ENCODE measurements around the gene SCGB1C2. TPM values are rescaled to one million over a fixed set of nuclear protein-coding genes. Genes with fewer than 3 reads are reported as not detected.
"Not testable (repeated sequence)": the region's sequence is repeated elsewhere in the genome, so short reads cannot be mapped to it uniquely, and the experiment has no call there.

Gene SCGB1C2
- total RNA-seq, 1 experiment from 2014 or later: not detected

GRCh38 chr17:136531-136930 is 838 bp upstream of the SCGB1C2 start:
- CTCF ChIA-PET; H3K27me3 Mint-ChIP-seq (ENCODE audit: low read depth); POLR2A ChIA-PET; H3K27ac Mint-ChIP-seq; H3K4me1 Mint-ChIP-seq; H3K4me3 Mint-ChIP-seq; H3K9me3 Mint-ChIP-seq; H3K36me3 Mint-ChIP-seq: not testable (repeated sequence)
- DNase-seq (ENCODE audit: low spot score) (peak; percentile 73), ATAC-seq (peak; percentile 76)
- TF ChIP-seq, protein P1, sequence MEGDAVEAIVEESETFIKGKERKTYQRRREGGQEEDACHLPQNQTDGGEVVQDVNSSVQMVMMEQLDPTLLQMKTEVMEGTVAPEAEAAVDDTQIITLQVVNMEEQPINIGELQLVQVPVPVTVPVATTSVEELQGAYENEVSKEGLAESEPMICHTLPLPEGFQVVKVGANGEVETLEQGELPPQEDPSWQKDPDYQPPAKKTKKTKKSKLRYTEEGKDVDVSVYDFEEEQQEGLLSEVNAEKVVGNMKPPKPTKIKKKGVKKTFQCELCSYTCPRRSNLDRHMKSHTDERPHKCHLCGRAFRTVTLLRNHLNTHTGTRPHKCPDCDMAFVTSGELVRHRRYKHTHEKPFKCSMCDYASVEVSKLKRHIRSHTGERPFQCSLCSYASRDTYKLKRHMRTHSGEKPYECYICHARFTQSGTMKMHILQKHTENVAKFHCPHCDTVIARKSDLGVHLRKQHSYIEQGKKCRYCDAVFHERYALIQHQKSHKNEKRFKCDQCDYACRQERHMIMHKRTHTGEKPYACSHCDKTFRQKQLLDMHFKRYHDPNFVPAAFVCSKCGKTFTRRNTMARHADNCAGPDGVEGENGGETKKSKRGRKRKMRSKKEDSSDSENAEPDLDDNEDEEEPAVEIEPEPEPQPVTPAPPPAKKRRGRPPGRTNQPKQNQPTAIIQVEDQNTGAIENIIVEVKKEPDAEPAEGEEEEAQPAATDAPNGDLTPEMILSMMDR (IDR thresholded peaks at IDR 0.05): peak; percentile 35; the same call in 1 of the 2 replicates

- H3K4me3 Mint-ChIP-seq; CTCF ChIA-PET; H3K4me1 Mint-ChIP-seq; POLR2A ChIA-PET; DNase-seq (ENCODE audit: low spot score); H3K27me3 Mint-ChIP-seq (ENCODE audit: low read depth); H3K9me3 Mint-ChIP-seq; H3K27ac Mint-ChIP-seq; ATAC-seq; H3K36me3 Mint-ChIP-seq: not testable (repeated sequence)
Measured at GRCh38 chr17:139401-140205, 2.2 kb downstream of the SCGB1C2 start.

GRCh38 chr17:142102-142661 is 4.8 kb downstream of the SCGB1C2 start:
- DNase-seq (ENCODE audit: low spot score): no peak
- H3K4me1 Mint-ChIP-seq: no peaks in the 10 kb centered on the region
- TF ChIP-seq ZNF423 (CRISPR knock-in tag; IDR thresholded peaks at IDR 0.05) (no peak), ATF6 (CRISPR knock-in tag; IDR thresholded peaks at IDR 0.05) (no peak), CBFB (CRISPR knock-in tag; IDR thresholded peaks at IDR 0.05; ENCODE audit: low read depth) (no peak), JAZF1 (CRISPR knock-in tag; IDR thresholded peaks at IDR 0.05) (no peak), JUN (CRISPR knock-in tag; IDR thresholded peaks at IDR 0.05) (no peak), ESRRA (CRISPR knock-in tag; IDR thresholded peaks at IDR 0.05; ENCODE audit: borderline replicate concordance) (no peak), FOXP1 (CRISPR knock-in tag; IDR thresholded peaks at IDR 0.05; ENCODE audit: borderline replicate concordance) (no peak), ZNF232 (CRISPR knock-in tag; IDR thresholded peaks at IDR 0.05) (no peak), ZNF263 (CRISPR knock-in tag; IDR thresholded peaks at IDR 0.05; ENCODE audit: low read depth) (no peak), ZNF317 (CRISPR knock-in tag; IDR thresholded peaks at IDR 0.05; ENCODE audit: borderline replicate concordance, low read depth) (no peak), ZNF416 (CRISPR knock-in tag; IDR thresholded peaks at IDR 0.05) (no peak), ETV6 (CRISPR knock-in tag; IDR thresholded peaks at IDR 0.05) (no peak)
- TF ChIP-seq, protein P2, sequence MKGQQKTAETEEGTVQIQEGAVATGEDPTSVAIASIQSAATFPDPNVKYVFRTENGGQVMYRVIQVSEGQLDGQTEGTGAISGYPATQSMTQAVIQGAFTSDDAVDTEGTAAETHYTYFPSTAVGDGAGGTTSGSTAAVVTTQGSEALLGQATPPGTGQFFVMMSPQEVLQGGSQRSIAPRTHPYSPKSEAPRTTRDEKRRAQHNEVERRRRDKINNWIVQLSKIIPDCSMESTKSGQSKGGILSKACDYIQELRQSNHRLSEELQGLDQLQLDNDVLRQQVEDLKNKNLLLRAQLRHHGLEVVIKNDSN (CRISPR knock-in tag; IDR thresholded peaks at IDR 0.05): no peak
- TF ChIP-seq, protein P3, sequence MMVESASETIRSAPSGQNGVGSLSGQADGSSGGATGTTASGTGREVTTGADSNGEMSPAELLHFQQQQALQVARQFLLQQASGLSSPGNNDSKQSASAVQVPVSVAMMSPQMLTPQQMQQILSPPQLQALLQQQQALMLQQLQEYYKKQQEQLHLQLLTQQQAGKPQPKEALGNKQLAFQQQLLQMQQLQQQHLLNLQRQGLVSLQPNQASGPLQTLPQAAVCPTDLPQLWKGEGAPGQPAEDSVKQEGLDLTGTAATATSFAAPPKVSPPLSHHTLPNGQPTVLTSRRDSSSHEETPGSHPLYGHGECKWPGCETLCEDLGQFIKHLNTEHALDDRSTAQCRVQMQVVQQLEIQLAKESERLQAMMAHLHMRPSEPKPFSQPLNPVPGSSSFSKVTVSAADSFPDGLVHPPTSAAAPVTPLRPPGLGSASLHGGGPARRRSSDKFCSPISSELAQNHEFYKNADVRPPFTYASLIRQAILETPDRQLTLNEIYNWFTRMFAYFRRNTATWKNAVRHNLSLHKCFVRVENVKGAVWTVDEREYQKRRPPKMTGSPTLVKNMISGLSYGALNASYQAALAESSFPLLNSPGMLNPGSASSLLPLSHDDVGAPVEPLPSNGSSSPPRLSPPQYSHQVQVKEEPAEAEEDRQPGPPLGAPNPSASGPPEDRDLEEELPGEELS (CRISPR knock-in tag; IDR thresholded peaks at IDR 0.05): no peak
- TF ChIP-seq, protein P1 (IDR thresholded peaks at IDR 0.05): no peak

More at GRCh38 chr17:142102-142661, 4.8 kb downstream of the SCGB1C2 start:
- ChIA-PET CTCF (no interaction called here), POLR2A (no interaction called here)
- no peak overlapping the region for H3K4me3 Mint-ChIP-seq
- no peak for ATAC-seq
- peaks cover 6% of the 10 kb centered on the region for H3K9me3 Mint-ChIP-seq
- peaks cover 3% of the 10 kb centered on the region for H3K27me3 Mint-ChIP-seq (ENCODE audit: low read depth)
- no peak overlapping the region for H3K27ac Mint-ChIP-seq
- peaks cover 3% of the 10 kb centered on the region; the same call in 1 of the 2 replicates for H3K36me3 Mint-ChIP-seq

Data from WTC11 (cell line).